Activated CD8-positive, alpha-beta memory T cell treated with anti-CD3 and anti-CD28 coated beads, Interleukin-2, amount 50 U/mL, for 24 hours (primary cell): Measurements from ENCODE around the gene BTG2.

Experiments
- DNase-seq: peaks from one replicate; pipeline ENCODE4 v3.0.0-alpha.2; 2020; ENCODE audit errors: extremely low read depth

BTG2 gene

GRCh38 chr1:203340112-203340790, 34.9 kb downstream of the BTG2 start:
- DNase-seq: peak; percentile 20

GRCh38 chr1:203342192-203342940, 37.0 kb downstream of the BTG2 start:
- DNase-seq: peak; percentile 15

- DNase-seq: no peak
These were observed 38.8 kb downstream of the BTG2 start for GRCh38 chr1:203343956-203344754.

GRCh38 chr1:203346060-203346768, 40.9 kb downstream of the BTG2 start:
- no peak for DNase-seq

GRCh38 chr1:203346769-203347102, 41.4 kb downstream of the BTG2 start:
- DNase-seq: no peak

- no peak for DNase-seq
These were observed 43.8 kb downstream of the BTG2 start for GRCh38 chr1:203349166-203349565.

GRCh38 chr1:203349773-203350524, 44.6 kb downstream of the BTG2 start:
- no peak for DNase-seq

GRCh38 chr1:203351037-203351625, 45.8 kb downstream of the BTG2 start, which contains the start of gene FMOD:
Gene FMOD, minus strand, starts transcription at chr1:203351122. Its CDS starts 2,852 bp downstream, at chr1:203348270.
- DNase-seq: no peak

GRCh38 chr1:203353486-203353885, 48.2 kb downstream of the BTG2 start:
- DNase-seq: no peak

- no peak for DNase-seq
These were observed 48.9 kb downstream of the BTG2 start for GRCh38 chr1:203354246-203354645.

GRCh38 chr1:203359010-203359571, 53.8 kb downstream of the BTG2 start:
- DNase-seq: no peak
